HepG2 (cell line): ENCODE measurements around the gene PYGB. TPM values are rescaled to one million over a fixed set of nuclear protein-coding genes. Genes with fewer than 3 reads are reported as not detected.

Experiments
- FOXM1 ChIP-seq: sonication (generic); formaldehyde crosslinking; IDR thresholded peaks from 2 replicates; pipeline ENCODE4 v1.5.0; 2020; ENCODE audit warnings: missing genetic modification reagents
- FOXP4 ChIP-seq: sonication (generic); formaldehyde crosslinking; IDR thresholded peaks from 2 replicates; pipeline ENCODE4 v1.4.0; 2020; ENCODE audit warnings: missing genetic modification reagents
- KAT7 ChIP-seq: IDR thresholded peaks from 2 replicates; pipeline ENCODE4 v1.6.1; 2018; ENCODE audit warnings: borderline replicate concordance, missing compliant biosample characterization
- MED1 ChIP-seq: sonication (generic); formaldehyde crosslinking; IDR thresholded peaks from 2 replicates; pipeline ENCODE4 v1.4.0; 2020; ENCODE audit warnings: missing genetic modification reagents
- NR2C2 ChIP-seq: sonication (generic); formaldehyde crosslinking; IDR thresholded peaks from 2 replicates; pipeline ENCODE4 v1.4.0; 2020; ENCODE audit warnings: missing genetic modification reagents, mild to moderate bottlenecking, moderate library complexity, borderline replicate concordance
- SNAPC4 ChIP-seq: sonication (generic); formaldehyde crosslinking; IDR thresholded peaks from 2 replicates; pipeline ENCODE4 v1.4.0; 2020; ENCODE audit warnings: mild to moderate bottlenecking, missing genetic modification reagents
- SOX5 ChIP-seq: IDR thresholded peaks from 2 replicates; pipeline ENCODE4 v1.6.1; 2016; ENCODE audit warnings: borderline replicate concordance
- TCF7 ChIP-seq: sonication (generic); IDR thresholded peaks from 2 replicates; pipeline ENCODE4 v1.6.1; 2016; ENCODE audit warnings: antibody characterized with exemption, low read depth
- ZFP37 ChIP-seq: sonication (generic); formaldehyde crosslinking; IDR thresholded peaks from 2 replicates; pipeline ENCODE4 v1.4.0; 2020; ENCODE audit warnings: missing genetic modification reagents, borderline replicate concordance
- ZNF10 ChIP-seq: sonication (generic); formaldehyde crosslinking; IDR thresholded peaks from 2 replicates; pipeline ENCODE4 v1.4.0; 2020; ENCODE audit warnings: mild to moderate bottlenecking, low read depth, missing genetic modification reagents, borderline replicate concordance
- ZNF20 ChIP-seq: sonication (generic); formaldehyde crosslinking; IDR thresholded peaks from 2 replicates; pipeline ENCODE4 v1.4.0; 2020; ENCODE audit warnings: mild to moderate bottlenecking, moderate library complexity, missing genetic modification reagents
- ZNF274 ChIP-seq: sonication (generic); formaldehyde crosslinking; IDR thresholded peaks from 2 replicates; pipeline ENCODE4 v1.5.1; 2020; ENCODE audit warnings: mild to moderate bottlenecking, missing genetic modification reagents
- ZNF280D ChIP-seq: sonication (generic); formaldehyde crosslinking; IDR thresholded peaks from 2 replicates; pipeline ENCODE4 v1.5.1; 2020; ENCODE audit warnings: mild to moderate bottlenecking, missing genetic modification reagents
- ZNF317 ChIP-seq: sonication (generic); formaldehyde crosslinking; IDR thresholded peaks from 2 replicates; pipeline ENCODE4 v1.5.0; 2020; ENCODE audit warnings: mild to moderate bottlenecking, missing genetic modification reagents
- ZNF616 ChIP-seq: sonication (generic); formaldehyde crosslinking; IDR thresholded peaks from 2 replicates; pipeline ENCODE4 v1.5.0; 2020; ENCODE audit warnings: low read depth, mild to moderate bottlenecking, missing genetic modification reagents
- ZNF644 ChIP-seq: IDR thresholded peaks from 2 replicates; pipeline ENCODE4 v1.6.1; 2016; ENCODE audit warnings: low read depth
- ZNF674 ChIP-seq: sonication (generic); formaldehyde crosslinking; IDR thresholded peaks from 2 replicates; pipeline ENCODE4 v1.5.0; 2020; ENCODE audit warnings: low read depth, mild to moderate bottlenecking, missing genetic modification reagents
- ZNF737 ChIP-seq: sonication (generic); formaldehyde crosslinking; IDR thresholded peaks from 2 replicates; pipeline ENCODE4 v1.5.0; 2020; ENCODE audit warnings: missing genetic modification reagents, mild to moderate bottlenecking, borderline replicate concordance
- ZNF766 ChIP-seq: sonication (generic); formaldehyde crosslinking; IDR thresholded peaks from 2 replicates; pipeline ENCODE4 v1.5.0; 2020; ENCODE audit warnings: missing genetic modification reagents, borderline replicate concordance
- polyA plus RNA-seq, 8 experiments: library from polyadenylated mRNA; depleted of rRNA in 3 of 8; stranded (reverse) in 7 of 8; unstranded in 1 of 8; fragments of >200 nt; fragmentation: Illumina TruSeq in 4 of 8; extraction: Trizol in 4 of 8; gene quantifications; 2 replicates each; pipeline versions ENCODE4 v1.2.1 to v1.2.3, GENCODE V29; 2011 to 2016; ENCODE audit warnings: low read depth in 4 of 8, missing spikeins in 1 of 8, mixed read lengths in 1 of 8; ENCODE audit not compliant: insufficient read depth in 1 of 8
- total RNA-seq, 5 experiments: library from RNA; depleted of rRNA; stranded (reverse); fragments of >200 nt; fragmentation: Illumina TruSeq; extraction: Trizol; gene quantifications; 2 replicates each; pipeline ENCODE4 v1.2.3, GENCODE V29; 2016; ENCODE audit warnings: low read depth in 1 of 5

Gene PYGB
- total and polyA plus RNA-seq, 2 of the 13 experiments (the other 11 are each of a cell fraction or from before 2014, with no cell fraction given): 24.2 to 86.3 TPM

- TF ChIP-seq ZNF766 (CRISPR knock-in tag) (peak; percentile 87), MED1 (peak; percentile 77), ZNF737 (CRISPR knock-in tag) (no peak), SNAPC4 (CRISPR knock-in tag) (0 out of 2 replicates have a peak, but pooled peaks have one; percentile 6), FOXP4 (CRISPR knock-in tag) (peak; percentile 59; the same call in 1 of the 2 replicates), ZNF616 (peak; percentile 95), ZNF10 (CRISPR knock-in tag) (peak; percentile 93; the same call in 1 of the 2 replicates), ZNF274 (CRISPR knock-in tag) (peak; percentile 95), ZNF674 (CRISPR knock-in tag) (0 out of 2 replicates have a peak, but pooled peaks have one; percentile 79), FOXM1 (CRISPR knock-in tag) (peak; percentile 84), ZNF280D (CRISPR knock-in tag) (0 out of 2 replicates have a peak, but pooled peaks have one; percentile 68), ZFP37 (CRISPR knock-in tag) (peak; percentile 84; the same call in 1 of the 2 replicates), KAT7 (CRISPR knock-in tag) (peak; percentile 79; the same call in 1 of the 2 replicates), ZNF317 (peak; percentile 35), TCF7 (no peak), SOX5 (CRISPR knock-in tag) (peak; percentile 61; the same call in 1 of the 2 replicates), ZNF644 (CRISPR knock-in tag) (no peak), NR2C2 (peak; percentile 62), ZNF20 (CRISPR knock-in tag) (peak; percentile 5)
Observed at GRCh38 chr20:25247956-25248785, at the start of gene PYGB (continued).
